Peyer's patch (tissue), 4 donors: ENCODE measurements around the gene FAM177A1. TPM values are rescaled to one million over a fixed set of nuclear protein-coding genes. Genes with fewer than 3 reads are reported as not detected.

ENCODE experiments used
- DNase-seq, 3 donors: peaks; one replicate each; pipeline ENCODE4 v3.0.0-alpha.2; 2017 to 2019
- H3K27ac ChIP-seq, 4 donors: fragments of 200-600 bp; sonication (generic); one replicate each; pipeline ENCODE4 v1.5.1; 2016 to 2019
- H3K27me3 ChIP-seq, 2 donors: fragments of 200-600 bp; sonication (generic); one replicate each; pipeline ENCODE4 v1.5.1; 2019
- H3K36me3 ChIP-seq, 3 donors: fragments of 200-600 bp; sonication (generic); one replicate each; pipeline ENCODE4 v1.5.1; 2016 to 2019
- H3K4me1 ChIP-seq, 4 donors: fragments of 200-600 bp; sonication (generic); one replicate each; pipeline ENCODE4 v1.5.1; 2016 to 2019
- H3K4me3 ChIP-seq, 4 donors: fragments of 200-600 bp; sonication (generic); 1 replicate in 3 of 4; 2 replicates in 1 of 4; pipeline ENCODE4 v1.5.1; 2016 to 2019; ENCODE audit warnings: mild to moderate bottlenecking in 1 of 4
- H3K9me3 ChIP-seq, 4 donors: fragments of 200-600 bp; sonication (generic); one replicate each; pipeline ENCODE4 v1.5.1; 2016 to 2019; ENCODE audit warnings: mild to moderate bottlenecking in 1 of 4
- CTCF ChIP-seq, 6 experiments: fragments of 450-650 bp in 4 of 6; fragments of 200-600 bp in 2 of 6; sonication (generic) in 1 of 6; IDR thresholded peaks; one replicate each; pipeline ENCODE4 v1.5.1; 2017 to 2019; ENCODE audit warnings: antibody characterized with exemption in 6 of 6, mild to moderate bottlenecking in 3 of 6, moderate library complexity in 1 of 6
- POLR2A ChIP-seq, 2 donors: fragments of 450-650 bp; IDR thresholded peaks; one replicate each; pipeline ENCODE4 v1.5.1; 2017; ENCODE audit warnings: antibody characterized with exemption in 2 of 2, mild to moderate bottlenecking in 2 of 2, moderate library complexity in 2 of 2
- total RNA-seq, 4 donors: library from RNA; depleted of rRNA; stranded (reverse); fragments of >200 nt; gene quantifications; one replicate each; pipeline ENCODE4 v1.1.0, GENCODE V29; 2016

FAM177A1 gene
- total RNA-seq, 4 donors from 2014 or later = 31.4 to 60.8 (median 52.1) TPM

DNA sequence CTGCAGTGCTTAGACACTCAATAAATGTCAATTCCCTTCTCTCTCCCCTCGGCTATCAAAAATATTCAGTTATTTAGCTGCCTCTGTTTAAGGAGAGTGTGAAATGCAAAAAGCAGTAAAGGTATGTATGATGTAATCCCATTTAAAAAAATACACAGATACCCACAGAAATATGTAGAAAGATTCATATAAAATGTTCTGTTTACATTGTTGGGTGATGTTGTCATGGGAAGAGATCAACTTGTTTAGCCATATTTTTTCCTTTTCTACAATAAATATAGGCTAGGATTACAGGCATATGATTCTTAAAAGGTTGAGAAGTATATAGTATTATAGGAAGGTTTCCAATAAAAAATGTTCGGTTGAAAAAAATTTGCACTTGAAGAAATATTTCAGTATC lies 68.0 kb downstream of the FAM177A1 start:
- no peak overlapping the region for H3K4me3 ChIP-seq

GRCh38 chr14:35116242-35116641 lies 70.2 kb downstream of the FAM177A1 start:
- no peak for DNase-seq
- H3K36me3 ChIP-seq = peaks cover 0 to 44% (median 0%) of the 10 kb centered on the region in 3 donors
- H3K27me3 ChIP-seq = no peaks in the 10 kb centered on the region
- H3K9me3 ChIP-seq = no peaks in the 10 kb centered on the region
- H3K4me3 ChIP-seq = no peak overlapping the region
- TF ChIP-seq CTCF (IDR thresholded peaks at IDR 0.05) (no peak), POLR2A (IDR thresholded peaks at IDR 0.05) (no peak)
- H3K27ac ChIP-seq = no peak overlapping the region
- H3K4me1 ChIP-seq = no peaks in the 10 kb centered on the region

More for the DNA sequence above, 68.0 kb downstream of the FAM177A1 start:
- H3K9me3 ChIP-seq = no peaks in the 10 kb centered on the region
- TF ChIP-seq CTCF (IDR thresholded peaks at IDR 0.05) (no peak), POLR2A (IDR thresholded peaks at IDR 0.05) (no peak)
- H3K27me3 ChIP-seq = no peaks in the 10 kb centered on the region
- H3K27ac ChIP-seq = no peak overlapping the region
- H3K36me3 ChIP-seq = peaks cover 0 to 66% (median 0%) of the 10 kb centered on the region in 3 donors
- DNase-seq = no peak
- no peaks in the 10 kb centered on the region for H3K4me1 ChIP-seq

DNA sequence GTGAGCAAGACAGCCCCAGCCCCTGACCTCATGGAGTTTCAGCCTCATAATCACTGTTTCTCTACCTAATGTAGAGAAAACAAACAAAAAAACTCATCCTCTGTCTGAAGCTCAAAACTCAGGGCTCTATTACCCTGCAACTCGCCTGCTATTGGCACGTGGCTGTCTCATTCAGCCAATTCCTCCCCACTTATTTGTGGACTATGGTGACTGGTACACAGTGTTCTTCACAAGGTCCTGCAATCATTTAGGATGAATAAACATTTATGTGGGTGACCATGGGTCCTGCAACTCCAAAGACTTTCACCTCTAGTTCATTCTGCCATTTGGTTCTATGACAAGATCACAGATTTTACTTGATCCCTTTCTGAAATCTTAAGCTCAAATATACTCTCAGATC lies 71.0 kb downstream of the FAM177A1 start:
- Histone ChIP-seq H3K9me3 (no peaks in the 10 kb centered on the region), H3K4me1 (no peaks in the 10 kb centered on the region), H3K36me3 (peaks cover 0 to 35% (median 0%) of the 10 kb centered on the region in 3 donors), H3K27ac (no peak overlapping the region), H3K4me3 (no peak overlapping the region), H3K27me3 (no peaks in the 10 kb centered on the region)
- no peak for DNase-seq
- TF ChIP-seq POLR2A (IDR thresholded peaks at IDR 0.05) = no peak
- no peak for TF ChIP-seq CTCF (IDR thresholded peaks at IDR 0.05)

DNA sequence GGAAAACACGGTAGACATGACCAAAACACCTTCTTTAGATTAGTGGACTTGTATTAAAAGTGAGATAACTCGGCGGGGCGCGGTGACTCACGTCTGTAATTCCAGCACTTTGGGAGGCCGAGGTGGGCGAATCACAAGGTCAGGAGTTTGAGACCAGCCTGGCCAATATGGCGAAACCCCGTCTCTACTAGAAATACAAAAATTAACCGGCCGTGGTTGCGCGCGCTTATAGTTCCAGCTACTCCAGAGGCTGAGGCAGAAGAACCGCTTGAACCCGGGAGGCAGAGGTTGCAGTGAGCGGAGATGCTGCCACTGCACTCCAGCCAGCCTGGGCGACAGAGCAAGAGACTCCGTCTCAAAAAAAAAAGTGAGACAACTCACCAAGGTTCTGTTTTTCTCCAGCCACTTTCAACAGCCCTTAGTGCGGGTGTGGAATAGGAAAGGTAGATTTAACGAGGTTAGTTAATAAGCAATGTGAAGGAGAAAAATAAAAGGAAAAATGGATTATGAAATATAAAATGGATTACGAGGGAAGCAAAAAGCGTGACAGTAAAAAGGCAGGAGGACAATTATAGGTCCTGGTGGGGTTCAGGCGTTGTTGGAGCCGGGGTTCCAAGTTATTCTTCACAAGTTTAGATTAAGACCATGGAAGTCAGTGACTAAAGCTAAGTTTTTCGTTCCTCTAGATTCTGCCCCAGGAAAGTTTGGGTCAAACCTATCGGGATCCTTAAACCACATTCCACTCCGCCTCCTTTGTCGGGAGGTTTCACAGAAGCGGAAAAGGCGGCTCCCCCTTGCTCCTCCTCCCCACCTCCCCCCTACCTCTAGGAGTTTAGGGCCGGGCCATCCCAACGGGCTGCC lies 75.2 kb downstream of the FAM177A1 start:
- H3K4me3 ChIP-seq = peak overlapping the region; percentile 62 to 82 (median 72)
- H3K27me3 ChIP-seq = no peaks in the 10 kb centered on the region
- peak in 1 of 3 donors; percentile 50 for DNase-seq
- H3K27ac ChIP-seq = peak overlapping the region; percentile 85 to 99 (median 95)
- no peaks in the 10 kb centered on the region for H3K36me3 ChIP-seq
- no peak for TF ChIP-seq POLR2A (IDR thresholded peaks at IDR 0.05)
- no peaks in the 10 kb centered on the region for H3K9me3 ChIP-seq
- H3K4me1 ChIP-seq = peaks cover 0 to 16% (median 5%) of the 10 kb centered on the region in 4 donors

DNA sequence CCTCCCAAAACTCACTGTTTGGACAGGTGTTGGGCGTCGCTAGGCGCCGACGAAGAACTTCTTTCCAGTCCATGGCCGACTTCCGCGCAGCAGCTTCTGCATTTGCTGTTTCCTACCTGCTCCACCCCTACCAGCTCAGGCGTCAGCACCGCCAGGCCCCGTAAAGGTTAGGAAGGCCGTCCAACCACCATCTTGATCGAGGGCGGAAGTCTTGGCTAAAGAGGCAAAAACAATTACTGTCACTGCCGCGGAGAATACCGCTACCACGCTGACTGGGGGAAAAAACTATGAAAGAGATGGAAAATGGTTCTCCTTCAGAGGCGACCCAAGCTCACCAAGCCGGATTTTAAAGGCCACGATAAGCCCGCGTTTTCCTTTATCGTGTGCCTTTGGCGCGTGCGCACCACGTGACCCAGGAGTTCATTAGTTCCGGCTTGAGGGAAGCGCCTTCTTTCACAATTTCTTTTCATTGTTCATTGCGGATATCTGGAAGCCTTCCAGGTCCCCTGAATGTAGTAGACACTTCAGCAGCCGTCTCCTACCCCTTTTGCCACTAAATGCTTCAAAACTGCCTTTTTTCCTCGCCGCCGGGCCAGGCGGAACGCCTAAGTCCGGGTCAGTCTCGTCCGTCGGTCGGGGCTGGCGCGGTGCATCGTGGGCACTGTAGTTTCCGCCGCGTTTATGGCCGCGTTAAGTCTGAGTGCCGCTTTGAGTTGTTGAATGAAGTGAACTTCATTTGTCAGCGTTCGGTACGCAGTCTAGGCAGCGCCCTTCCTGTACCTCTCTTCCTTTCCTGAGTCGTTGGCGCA lies 76.0 kb downstream of the FAM177A1 start, which contains the start of the genes PPP2R3C and PRORP:
TSS of gene PPP2R3C (minus strand) at position 104 of the 809 bp plus-strand sequence. CDS start at position 73, 31 bp downstream.
TSS of gene PRORP (plus strand) at position 666 of the 809 bp plus-strand sequence. CDS start 694 bp downstream, outside the sequence.
- H3K27ac ChIP-seq = peak within 1 kb of the TSS; percentile 85 to 99 (median 95)
- peaks cover 0 to 16% (median 5%) of the 10 kb centered on the region in 4 donors for H3K4me1 ChIP-seq
- peak; percentile 91 to 96 (median 93) for DNase-seq
- H3K4me3 ChIP-seq = peak within 1 kb of the TSS; percentile 62 to 82 (median 72)
- no peaks in the 10 kb centered on the region for H3K36me3 ChIP-seq
- no peaks in the 10 kb centered on the region for H3K27me3 ChIP-seq
- H3K9me3 ChIP-seq = no peaks in the 10 kb centered on the region
- TF ChIP-seq POLR2A (IDR thresholded peaks at IDR 0.05) (peak; percentile 74 to 88), CTCF (IDR thresholded peaks at IDR 0.05) (no peak)
